RKO (cell line): ENCODE measurements around the gene PCDHA7.
"Not testable (repeated sequence)": the region's sequence is repeated elsewhere in the genome, so short reads cannot be mapped to it uniquely, and the experiment has no call there.

Experiments used
- DNase-seq: peaks from one replicate; pipeline ENCODE4 v3.0.0-alpha.2; 2016; ENCODE audit warnings: low spot score

The PCDHA7 gene

DNA sequence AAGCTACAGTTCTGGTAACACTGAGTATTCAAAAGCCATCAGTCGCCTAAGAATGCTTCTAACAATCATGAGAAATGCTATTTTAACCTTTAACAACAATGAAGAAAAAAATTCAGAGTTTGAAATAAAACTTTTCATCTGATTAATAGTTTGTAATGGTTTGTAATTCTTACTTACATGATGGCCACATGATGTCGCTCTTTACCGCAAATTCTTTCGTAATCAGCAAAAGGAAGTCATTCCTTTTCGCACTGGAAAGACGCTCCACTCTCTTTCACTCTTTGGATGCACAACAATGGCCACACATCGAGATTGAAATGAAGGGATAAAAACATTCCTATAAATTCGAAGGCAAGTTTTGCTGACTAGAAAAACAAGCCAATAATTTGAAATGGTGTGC lies at the start of gene PCDHA7:
Gene PCDHA7, plus strand, starts transcription at position 277 of the 400 bp plus-strand sequence. Its CDS starts 115 bp downstream, at position 392.
- no peak for DNase-seq

GRCh38 chr5:140785905-140786686 lies 48.0 kb upstream of the PCDHA7 start, which contains the start of gene PCDHA1:
TSS of gene PCDHA1 (plus strand) at chr5:140786140.
- peak; percentile 57 for DNase-seq

- not testable (repeated sequence) for DNase-seq
Measured at GRCh38 chr5:140787422-140787821, 46.6 kb upstream of the PCDHA7 start.

DNA sequence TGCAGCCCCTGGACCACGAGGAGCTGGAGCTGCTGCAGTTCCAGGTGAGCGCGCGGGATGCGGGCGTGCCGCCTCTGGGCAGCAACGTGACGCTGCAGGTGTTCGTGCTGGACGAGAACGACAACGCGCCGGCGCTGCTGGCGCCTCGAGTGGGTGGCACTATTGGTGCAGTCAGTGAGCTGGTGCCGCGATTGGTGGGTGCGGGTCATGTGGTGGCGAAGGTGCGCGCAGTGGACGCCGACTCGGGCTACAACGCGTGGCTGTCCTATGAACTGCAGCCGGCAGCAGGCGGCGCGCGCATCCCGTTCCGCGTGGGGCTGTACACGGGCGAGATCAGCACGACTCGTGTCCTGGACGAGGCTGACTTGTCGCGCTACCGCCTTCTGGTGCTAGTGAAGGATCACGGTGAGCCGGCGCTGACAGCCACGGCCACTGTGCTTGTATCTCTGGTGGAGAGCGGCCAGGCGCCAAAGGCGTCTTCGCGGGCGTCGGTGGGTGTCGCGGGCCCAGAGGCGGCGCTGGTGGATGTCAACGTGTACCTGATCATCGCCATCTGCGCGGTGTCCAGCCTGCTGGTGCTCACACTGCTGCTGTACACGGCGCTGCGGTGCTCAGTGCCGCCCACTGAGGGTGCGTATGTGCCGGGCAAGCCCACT lies 46.1 kb upstream of the PCDHA7 start:
- DNase-seq = not testable (repeated sequence)

DNA sequence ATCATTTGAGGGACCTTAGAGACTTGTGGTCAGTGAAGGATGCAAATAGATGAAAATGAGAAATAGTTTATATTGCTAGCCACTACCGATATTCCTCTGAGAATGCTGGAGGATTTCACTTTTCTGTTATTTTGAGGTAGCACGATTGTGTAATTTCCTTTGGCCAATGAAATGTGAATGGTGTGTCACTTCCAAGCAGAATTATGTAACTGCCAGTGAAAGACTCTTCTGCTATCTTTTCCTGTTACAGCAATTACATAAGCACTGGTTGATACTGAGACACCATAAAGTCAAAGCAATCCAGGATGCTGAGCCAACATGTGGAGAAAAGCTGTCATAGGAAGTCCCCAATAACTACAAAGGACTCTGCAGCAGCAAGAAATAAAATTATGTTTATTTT lies 43.0 kb upstream of the PCDHA7 start:
- DNase-seq = peak; percentile 30

- DNase-seq = peak; percentile 9
Measured at GRCh38 chr5:140794595-140795258, 39.3 kb upstream of the PCDHA7 start, which contains the start of gene PCDHA2. TSS of gene PCDHA2 (plus strand) at chr5:140794852.

GRCh38 chr5:140795259-140795641 lies 38.8 kb upstream of the PCDHA7 start:
- DNase-seq = peak; percentile 38

GRCh38 chr5:140796072-140796717 lies 37.9 kb upstream of the PCDHA7 start:
- not testable (repeated sequence) for DNase-seq

GRCh38 chr5:140796718-140797095 lies 37.4 kb upstream of the PCDHA7 start:
- DNase-seq = no peak

- DNase-seq = peak; percentile 47
Measured at GRCh38 chr5:140800816-140801493, 33.1 kb upstream of the PCDHA7 start, which contains the start of gene PCDHA3. TSS of gene PCDHA3 (plus strand) at chr5:140801057.

GRCh38 chr5:140801494-140801841 lies 32.6 kb upstream of the PCDHA7 start:
- DNase-seq = no peak

- not testable (repeated sequence) for DNase-seq
Measured at GRCh38 chr5:140802381-140802780, 31.7 kb upstream of the PCDHA7 start.

DNA sequence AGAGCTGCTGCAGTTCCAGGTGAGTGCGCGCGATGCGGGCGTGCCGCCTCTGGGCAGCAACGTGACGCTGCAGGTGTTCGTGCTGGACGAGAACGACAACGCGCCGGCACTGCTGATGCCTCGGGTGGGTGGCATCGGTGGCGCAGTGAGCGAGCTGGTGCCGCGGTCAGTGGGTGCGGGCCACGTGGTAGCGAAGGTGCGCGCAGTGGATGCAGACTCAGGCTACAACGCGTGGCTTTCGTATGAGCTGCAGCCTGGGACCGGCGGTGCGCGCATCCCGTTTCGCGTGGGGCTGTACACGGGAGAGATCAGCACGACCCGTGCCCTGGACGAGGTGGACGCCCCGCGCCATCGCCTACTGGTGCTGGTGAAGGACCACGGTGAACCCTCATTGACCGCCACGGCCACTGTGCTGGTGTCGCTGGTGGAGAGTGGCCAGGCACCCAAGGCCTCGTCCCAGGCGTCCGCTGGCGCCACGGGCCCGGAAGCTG lies 31.2 kb upstream of the PCDHA7 start:
- DNase-seq = no peak

DNA sequence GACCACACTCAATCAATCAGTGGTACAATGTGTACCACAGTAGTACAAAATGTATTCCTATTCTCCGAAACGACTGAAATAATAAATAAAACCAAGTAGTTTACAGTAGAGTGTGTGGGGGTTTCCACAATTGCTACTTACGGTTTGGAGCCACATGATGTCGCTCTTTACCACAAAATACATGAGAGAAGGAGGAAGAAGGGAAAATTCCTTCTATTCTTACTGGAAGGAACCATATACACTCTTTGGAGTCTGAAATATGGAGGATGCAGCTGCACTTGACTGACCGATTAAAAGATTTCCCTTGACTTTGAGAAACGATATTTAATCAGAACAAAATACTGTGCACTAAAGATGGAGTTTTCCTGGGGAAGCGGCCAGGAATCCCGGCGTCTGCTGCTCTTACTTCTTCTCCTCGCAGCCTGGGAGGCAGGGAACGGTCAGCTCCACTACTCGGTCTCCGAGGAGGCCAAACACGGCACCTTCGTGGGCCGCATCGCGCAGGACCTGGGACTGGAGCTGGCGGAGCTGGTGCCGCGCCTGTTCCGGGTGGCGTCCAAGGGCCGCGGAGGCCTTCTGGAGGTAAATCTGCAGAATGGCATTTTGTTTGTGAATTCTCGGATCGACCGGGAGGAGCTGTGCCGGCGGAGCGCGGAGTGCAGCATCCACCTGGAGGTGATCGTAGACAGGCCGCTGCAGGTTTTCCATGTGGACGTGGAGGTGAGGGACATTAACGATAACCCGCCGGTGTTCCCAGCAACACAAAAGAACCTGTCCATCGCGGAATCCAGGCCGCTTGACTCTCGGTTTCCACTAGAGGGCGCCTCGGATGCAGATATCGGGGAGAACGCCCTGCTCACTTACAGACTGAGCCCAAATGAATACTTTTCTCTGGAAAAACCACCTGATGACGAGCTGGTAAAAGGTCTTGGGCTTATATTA lies 27.0 kb upstream of the PCDHA7 start, which contains the start of gene PCDHA4:
Gene PCDHA4, plus strand, starts transcription at position 235 of the 942 bp plus-strand sequence.
- DNase-seq = peak; percentile 27

DNA sequence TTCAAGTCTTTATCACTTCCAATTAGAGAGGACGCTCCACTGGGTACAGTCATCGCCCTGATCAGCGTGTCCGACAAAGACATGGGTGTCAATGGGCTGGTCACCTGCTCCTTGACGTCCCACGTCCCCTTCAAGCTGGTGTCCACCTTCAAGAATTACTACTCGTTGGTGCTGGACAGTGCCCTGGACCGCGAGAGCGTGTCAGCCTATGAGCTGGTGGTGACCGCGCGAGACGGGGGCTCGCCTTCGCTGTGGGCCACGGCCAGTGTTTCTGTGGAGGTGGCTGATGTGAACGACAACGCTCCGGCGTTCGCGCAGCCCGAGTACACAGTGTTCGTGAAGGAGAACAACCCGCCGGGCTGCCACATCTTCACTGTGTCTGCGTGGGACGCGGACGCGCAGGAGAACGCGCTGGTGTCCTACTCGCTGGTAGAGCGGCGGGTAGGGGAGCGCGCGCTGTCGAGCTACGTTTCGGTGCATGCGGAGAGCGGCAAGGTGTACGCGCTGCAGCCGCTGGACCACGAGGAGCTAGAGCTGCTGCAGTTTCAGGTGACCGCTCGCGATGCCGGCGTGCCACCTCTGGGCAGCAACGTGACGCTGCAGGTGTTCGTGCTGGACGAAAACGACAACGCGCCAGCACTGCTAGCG lies 25.7 kb upstream of the PCDHA7 start:
- DNase-seq = not testable (repeated sequence)

- no peak for DNase-seq
Measured at GRCh38 chr5:140808889-140809291, 25.2 kb upstream of the PCDHA7 start.

- DNase-seq = no peak
Measured at GRCh38 chr5:140821375-140822280, 12.4 kb upstream of the PCDHA7 start, which contains the start of gene PCDHA5. TSS of gene PCDHA5 (plus strand) at chr5:140821613.

GRCh38 chr5:140822281-140822629 lies 11.8 kb upstream of the PCDHA7 start:
- DNase-seq = no peak

GRCh38 chr5:140822969-140823368 lies 11.1 kb upstream of the PCDHA7 start:
- DNase-seq = not testable (repeated sequence)
